ENCODE measurements around the gene GPT2.

DNA sequence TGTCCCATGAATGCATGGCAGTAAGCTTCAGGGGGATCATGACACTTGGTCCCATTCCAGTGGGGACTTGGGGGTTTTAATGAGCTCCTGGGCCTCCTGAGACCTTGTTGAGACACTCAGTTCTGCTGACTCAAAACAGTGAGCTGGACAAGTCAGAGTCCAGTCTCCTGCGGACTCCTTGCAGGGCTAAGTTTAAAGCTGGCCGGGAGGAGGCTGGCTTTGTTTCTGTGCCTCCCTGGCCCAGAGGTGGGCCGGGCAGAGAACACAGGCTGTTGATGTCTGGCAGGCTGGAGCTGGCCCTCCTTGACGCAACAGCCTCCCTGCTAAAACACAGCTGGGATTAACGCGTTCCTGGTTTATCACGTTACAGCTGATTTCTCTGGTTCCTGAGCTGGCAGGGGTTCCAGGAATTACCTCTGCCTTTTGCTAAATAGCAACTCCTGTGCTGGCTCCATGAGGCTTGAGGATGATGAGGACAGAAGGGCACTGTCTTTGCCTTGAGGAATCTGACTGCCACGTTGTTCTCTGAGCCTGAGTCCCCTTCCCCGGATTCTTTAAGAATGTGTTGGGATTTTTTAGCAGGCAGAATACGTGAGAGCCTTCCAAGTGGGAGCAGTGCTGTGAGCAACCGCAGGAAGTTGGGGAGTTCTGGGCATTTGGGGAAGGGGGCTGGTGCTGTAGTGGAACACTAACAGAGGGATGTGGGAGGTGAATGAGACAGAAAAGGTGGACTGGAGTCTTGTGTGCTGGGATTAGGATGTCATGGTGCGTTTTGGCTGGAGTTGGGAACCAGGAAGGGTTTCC is 2.0 kb downstream of the GPT2 start:
- no peak for TF ChIP-seq EZH2 (IDR thresholded peaks at IDR 0.05; ENCODE audit: insufficient read depth, low read length)
- TF ChIP-seq, protein P1, sequence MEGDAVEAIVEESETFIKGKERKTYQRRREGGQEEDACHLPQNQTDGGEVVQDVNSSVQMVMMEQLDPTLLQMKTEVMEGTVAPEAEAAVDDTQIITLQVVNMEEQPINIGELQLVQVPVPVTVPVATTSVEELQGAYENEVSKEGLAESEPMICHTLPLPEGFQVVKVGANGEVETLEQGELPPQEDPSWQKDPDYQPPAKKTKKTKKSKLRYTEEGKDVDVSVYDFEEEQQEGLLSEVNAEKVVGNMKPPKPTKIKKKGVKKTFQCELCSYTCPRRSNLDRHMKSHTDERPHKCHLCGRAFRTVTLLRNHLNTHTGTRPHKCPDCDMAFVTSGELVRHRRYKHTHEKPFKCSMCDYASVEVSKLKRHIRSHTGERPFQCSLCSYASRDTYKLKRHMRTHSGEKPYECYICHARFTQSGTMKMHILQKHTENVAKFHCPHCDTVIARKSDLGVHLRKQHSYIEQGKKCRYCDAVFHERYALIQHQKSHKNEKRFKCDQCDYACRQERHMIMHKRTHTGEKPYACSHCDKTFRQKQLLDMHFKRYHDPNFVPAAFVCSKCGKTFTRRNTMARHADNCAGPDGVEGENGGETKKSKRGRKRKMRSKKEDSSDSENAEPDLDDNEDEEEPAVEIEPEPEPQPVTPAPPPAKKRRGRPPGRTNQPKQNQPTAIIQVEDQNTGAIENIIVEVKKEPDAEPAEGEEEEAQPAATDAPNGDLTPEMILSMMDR (IDR thresholded peaks at IDR 0.05; ENCODE audit: insufficient read depth, low read depth, low read length): no peak

Data from astrocyte (in vitro differentiated cells and primary cell).